AML-193 (cell line): ENCODE results near the gene LELP1.
"Not testable (repeated sequence)": the region's sequence is repeated elsewhere in the genome, so short reads cannot be mapped to it uniquely, and the experiment has no call there.

Source experiments
- DNase-seq, 2 experiments: peaks; one replicate each; lab custom pipeline; 2025; lab: John Stamatoyannopoulos, UW

The LELP1 gene

DNA sequence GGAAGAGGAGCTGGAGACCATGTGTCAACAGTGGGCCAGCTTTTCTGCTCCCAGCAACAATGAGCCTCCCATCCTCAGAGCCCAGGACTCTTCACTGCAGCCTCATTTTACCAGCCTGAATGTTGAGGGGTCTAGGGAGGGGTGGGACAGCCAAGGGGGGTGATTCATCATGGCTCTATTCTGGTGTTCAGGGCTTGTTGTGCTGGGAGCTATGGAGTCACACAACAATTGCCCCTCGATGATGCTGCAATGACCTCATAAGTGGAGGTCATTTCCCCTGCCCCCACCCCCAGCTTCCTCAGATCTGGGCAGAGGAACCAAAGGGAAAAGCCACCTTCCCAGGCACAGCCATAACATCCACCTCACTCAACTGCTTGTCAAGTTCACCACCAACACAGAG lies at the start of gene LELP1:
LELP1 (plus strand) TSS at position 301 of the 400 bp plus-strand sequence. CDS start 1,278 bp downstream, outside the sequence.
- no peak for DNase-seq

- no peak for DNase-seq
These were observed 47.7 kb upstream of the LELP1 start for GRCh38 chr1:153155541-153155940.

DNA sequence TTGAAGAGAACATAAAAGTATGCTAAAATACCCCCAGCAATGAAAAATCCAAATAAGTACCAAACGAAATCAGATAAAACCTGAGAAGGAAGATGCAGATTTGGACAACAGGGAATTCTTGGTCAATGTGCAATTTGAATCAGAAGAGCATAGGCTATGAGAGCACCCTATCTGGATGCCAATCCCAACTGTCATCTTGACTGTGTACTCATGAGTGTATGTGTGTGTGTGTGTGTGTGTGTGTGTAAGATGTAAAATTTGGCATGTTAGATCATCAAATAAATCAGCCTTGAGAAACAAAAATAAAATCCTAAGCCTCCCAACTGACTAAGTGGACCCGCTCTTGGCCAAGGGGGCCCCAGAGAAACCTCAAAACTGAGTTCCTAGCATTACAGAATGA lies 34.5 kb upstream of the LELP1 start:
- no peak for DNase-seq

DNA sequence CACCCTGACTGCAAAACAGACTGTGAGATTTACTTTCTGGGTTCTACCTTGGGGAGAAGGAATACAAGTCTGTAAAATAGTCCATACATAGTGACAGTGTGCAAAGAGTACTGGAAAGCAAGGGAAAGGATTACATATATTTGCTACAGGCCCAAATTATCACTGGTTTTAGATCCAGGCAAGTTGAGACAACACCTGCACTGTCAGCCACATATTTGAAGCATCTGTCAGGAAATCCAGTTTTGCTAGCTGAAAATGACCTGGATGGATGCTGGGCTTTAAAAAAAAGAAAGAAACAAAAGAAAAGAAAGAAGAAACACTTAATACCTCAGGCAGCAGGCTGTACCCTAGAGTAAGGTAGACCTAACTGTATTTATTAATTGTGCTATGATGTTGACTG lies 28.6 kb upstream of the LELP1 start:
- DNase-seq: no peak

DNA sequence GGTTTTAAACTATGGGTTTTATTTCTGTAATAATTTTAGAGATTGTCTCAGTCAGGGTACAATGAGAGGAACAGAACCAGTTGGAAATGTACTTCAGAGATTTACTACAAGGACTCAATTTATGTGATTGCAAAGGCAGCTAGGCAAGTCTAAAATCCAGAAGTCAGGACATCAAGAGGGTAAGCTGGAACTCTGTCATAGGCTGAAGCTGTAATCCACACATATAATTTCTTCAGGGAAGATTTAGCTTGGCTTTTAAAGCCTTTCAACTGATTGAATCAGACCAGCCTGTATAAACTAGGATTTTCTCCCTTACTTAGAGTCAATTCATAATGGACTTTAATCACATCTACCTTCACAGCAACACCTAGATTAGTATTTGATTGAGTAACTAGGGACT lies 24.3 kb upstream of the LELP1 start:
- DNase-seq: no peak

DNA sequence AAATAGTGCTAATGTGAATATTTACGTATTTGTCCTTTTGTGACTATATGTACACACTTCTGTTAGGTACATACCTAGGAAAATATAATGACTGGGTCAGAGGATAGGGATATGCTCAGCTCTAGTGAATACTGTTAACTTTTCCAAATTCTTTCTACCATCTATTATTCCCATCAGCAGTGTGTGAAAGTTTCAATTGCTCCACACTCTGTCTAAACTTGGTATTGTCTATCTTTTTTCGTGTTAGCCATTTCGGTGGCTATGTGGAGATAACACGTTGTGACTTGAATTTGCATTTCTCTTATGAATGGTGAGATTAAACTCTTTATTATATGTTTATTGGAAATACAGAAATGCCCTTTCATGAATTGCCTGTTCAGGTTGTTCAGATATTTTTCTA lies 22.7 kb upstream of the LELP1 start:
- DNase-seq: no peak

- not testable (repeated sequence) for DNase-seq
These were observed 14.9 kb upstream of the LELP1 start for GRCh38 chr1:153188301-153188700.

DNA sequence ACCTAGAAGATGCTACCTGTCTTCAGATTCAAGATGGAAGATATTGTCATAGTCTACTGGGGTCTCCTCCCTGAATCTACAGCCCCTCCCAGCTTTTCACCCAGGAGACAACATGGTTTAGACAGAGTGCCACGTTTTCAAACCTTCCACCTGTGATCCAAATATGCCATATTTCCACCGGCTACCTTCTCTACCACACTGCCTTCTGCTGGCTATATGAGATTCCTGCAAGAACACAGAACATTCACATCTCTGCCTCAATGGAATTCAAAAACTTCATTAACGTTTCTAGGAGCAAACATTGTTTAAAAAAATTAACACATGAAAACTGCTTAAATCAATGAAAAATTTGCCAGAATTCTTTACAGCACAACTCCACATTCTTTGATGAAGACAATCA lies 12.9 kb upstream of the LELP1 start:
- no peak for DNase-seq

DNA sequence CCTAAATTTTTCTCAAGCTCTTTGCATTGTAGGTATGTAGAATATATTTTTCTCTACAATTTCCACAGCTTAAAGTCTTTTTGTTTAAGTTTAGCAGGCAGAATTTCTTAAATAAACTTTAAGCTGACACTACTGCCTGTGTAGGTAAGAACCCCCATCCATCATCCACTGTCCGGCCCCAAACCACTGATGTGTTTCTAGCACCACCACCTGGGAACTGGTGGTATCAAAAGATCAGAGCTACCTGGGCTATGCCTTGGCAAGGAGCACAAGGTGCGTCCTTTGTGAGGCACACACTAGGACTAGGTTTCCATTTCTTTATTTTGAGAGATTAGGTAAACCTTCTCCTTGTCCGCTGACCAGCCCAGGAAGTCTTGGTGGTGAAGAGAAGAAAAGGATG lies 10.5 kb upstream of the LELP1 start:
- no peak for DNase-seq

DNA sequence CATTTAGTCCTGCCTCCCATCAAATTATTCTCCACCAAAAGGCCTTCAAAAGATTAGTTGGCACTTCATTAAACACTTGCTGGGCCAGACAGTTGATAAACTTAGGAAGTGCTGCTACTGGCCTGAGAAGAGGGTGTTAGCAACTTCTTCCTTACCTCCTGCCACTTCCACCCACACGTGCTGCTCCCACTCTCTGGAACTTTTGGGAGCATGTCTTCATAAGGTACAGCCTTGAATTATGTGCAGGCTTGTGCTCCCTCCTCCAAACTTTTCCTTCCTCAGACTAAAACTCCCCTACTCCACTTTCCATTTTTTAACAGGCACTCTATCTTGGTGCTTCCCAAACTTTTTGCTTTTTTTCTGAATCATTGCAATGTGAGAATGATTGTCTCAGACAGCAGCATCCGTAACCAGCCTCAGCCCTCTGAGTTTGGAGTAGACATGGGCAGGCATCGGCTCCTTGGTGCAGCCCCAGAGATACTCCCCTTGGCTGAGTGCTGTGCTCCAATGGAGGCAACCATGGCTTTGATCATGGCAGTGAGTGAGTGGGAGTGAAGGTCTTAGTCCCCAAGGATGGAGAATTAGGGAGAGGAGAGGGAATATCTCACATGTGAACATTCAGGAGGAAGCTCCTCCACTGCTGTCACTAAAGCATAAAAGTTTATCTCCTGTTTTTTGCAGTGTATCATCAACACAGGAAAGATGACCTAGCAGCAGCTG lies 8.7 kb upstream of the LELP1 start:
- no peak for DNase-seq

- DNase-seq: no peak
These were observed 8.0 kb upstream of the LELP1 start for GRCh38 chr1:153195216-153195615.

GRCh38 chr1:153202006-153202405 lies 1.2 kb upstream of the LELP1 start:
- no peak for DNase-seq

DNA sequence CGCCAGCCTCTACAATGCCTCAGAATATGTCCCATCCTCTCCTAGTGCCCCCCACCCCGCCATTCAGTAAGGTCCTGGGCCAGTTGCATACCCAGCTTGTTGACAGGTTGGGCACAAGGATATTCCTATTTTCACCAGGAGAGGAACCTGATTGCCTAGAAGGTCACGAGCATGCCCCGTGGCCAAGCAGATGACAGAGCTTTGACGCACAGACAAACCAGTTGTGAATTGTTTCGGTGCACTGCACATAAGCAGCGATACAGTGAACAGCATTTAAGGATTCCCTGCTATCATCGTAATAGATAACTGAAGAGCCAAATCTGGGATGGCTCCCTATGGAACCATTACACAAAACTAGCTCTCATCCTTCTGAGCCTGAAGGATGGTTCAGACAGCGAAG lies 3.4 kb downstream of the LELP1 start:
- no peak for DNase-seq

DNA sequence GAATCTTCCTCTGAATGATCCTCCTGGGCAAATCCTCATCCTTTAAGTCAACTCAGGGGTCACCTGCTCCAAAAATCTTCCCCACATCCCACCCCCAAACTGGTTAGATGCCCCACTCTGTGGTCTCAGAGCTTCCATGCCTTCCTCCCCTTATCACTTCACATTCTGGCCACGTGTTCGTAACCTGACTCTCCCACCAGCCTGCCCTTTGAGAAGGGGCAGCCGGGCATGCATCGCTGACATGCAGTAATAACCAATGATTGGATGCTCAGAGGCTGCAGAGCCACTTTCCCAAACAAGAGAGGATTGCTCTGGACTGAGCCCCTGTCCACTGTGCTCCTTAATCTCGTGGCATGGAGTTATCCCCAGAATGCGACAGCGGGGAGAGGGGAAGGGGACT lies 7.0 kb downstream of the LELP1 start:
- DNase-seq: no peak

DNA sequence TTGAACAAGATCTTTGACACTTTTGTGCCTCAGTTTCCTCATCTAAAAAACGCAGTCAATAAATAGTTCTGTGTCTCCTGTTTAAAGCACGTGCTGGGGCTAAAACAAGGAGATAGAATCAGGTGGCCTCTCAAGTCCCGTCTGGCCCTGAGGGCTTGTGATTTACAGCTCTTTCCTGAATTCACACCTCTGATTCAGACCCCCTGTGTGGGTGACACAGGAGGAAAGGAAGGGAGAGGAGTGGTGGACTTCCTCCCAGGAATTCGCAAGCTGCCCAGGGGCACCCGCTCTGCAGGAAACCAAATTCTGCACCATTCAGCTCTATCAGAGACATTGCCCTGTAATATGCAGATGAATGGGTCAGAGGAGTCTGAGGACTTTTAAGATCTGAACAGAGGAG lies 9.0 kb downstream of the LELP1 start:
- DNase-seq: no peak

DNA sequence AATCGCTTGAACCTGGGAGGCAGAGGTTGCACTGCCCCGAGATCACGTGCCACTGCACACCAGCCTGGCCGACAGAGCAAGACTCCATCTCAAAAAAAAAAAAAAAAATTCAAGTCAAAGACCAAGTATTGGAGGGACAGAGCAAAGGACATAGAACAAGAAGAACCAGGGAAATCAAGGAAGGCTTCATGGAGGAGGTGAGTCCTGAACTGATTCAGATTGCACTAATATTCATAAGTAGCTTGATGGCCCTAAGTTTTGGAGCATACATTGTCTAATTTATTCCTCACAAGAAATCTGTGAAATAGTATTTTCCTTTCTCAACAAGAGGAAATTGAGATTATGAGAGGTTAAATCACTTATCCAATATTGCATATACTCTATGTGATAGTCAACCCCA lies 10.3 kb downstream of the LELP1 start:
- no peak for DNase-seq

DNA sequence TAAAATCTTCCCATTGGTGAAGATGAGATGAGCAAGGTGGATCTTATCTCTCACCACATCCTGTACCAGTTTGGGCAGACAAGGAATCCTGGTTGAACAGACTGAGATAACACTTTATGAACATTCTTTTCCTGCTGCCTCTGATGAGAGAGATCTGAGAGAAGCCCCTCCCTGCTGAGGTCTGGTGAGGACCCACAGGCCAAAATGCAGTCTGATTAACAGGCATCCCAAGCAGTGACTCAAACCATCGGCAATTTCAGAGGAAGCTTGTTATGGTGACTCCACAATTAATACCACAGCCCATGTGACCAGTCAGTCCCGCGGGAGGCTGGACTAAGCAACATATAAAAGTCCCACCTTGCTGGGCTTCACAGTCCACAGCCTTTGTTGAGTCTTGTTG lies 14.0 kb downstream of the LELP1 start, which contains the start of gene PRR9:
PRR9 (plus strand) TSS at position 373 of the 400 bp plus-strand sequence. CDS start 561 bp downstream, outside the sequence.
- DNase-seq: no peak

DNA sequence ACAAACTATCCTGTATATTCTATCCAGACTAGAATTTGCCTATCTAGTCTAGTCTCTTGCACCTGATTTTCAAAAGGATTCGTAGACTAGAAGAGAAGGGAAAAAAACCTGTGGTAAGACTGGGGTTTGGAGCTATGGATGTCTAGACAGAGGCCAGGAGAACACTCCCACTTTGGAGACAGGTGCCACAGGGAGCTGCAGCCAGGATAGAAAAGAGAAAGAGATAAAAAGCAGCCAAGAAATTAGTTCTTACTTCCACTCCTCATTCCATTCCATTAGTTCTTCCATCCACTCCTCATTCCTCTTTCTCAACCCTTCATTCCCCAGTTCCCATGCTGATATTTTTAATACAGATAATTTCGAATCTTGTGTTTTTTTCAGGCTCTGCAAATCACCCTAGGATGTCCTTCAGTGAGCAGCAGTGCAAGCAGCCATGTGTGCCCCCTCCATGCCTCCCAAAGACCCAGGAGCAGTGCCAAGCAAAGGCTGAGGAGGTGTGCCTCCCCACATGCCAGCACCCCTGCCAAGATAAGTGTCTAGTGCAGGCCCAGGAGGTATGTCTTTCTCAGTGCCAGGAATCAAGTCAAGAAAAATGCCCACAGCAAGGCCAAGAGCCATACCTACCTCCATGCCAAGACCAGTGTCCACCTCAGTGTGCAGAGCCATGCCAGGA lies 14.7 kb downstream of the LELP1 start:
- no peak for DNase-seq

DNA sequence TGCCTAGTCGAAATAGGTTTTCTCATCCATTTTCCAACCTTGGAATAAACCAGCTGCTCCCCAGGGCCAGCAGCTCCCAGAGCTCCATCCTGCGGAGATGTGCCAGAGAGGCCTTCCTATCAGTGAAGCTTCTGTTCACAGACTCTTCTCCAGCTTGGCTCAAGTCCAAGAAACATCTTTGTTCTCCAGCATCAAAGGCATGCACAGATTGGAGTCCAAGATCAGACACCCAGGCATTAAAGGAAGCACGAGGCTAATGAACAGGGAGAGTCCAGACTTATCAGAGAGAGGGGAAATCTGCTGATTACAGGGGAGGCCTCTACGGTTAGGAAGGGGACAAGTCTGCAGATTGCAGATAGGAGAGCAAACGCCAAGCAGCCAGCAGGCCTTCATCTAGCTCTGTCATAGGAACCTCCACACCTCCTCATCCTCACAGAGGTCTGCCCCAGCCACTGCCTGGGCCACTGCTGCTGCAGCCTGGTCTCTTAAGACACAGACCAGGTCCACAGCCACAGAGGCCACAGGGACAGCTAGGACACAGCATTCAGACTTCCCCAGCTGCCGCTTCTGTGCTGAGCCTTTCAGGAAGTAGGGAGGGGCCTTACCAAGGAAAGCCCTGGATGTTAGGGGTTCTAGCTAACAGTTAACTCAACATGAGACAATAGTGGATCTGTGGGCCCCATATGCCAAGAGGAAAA lies 17.5 kb downstream of the LELP1 start:
- no peak for DNase-seq

DNA sequence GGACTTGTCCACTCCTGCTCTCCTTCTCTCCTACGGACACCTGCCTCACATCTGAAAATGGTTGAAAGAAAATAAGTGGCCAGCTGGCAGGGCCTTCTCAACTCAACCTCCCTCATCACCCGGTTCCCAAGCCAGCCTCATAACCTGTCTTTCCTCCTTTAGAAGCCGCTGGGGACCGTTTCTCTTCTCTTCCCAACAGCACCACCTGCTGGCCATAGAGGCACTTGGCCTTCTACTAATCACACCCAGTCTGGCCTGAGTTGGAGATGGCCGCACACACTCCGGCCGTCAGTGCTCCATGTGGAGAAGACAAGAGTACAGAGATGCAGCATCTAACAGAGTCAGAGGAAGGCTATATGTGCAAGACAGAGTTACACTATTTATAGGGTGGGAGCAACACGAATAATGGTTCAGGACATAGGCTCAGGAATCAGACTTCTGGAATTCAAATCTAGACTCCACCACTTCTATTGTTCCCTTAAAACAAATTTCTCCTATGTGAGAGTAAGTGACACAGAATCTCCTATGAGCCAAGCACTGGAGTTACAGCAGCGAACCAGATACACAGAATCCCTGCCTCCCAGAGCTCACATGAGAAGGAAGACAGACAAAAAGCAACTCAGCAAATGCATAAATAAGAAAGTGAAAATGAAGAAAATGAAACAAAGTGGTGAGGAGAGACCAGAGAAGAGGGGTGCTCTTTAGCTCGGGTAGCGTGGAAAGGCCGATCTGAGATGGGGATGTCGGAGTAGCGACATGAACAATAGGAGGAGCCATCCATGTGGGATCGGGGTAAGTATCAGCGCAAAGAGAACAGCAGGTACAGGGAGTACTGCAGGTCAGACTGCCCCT lies 20.0 kb downstream of the LELP1 start:
- peak; percentile 2 to 19 for DNase-seq

- DNase-seq: no peak
These were observed 24.6 kb downstream of the LELP1 start for GRCh38 chr1:153227810-153228209.

GRCh38 chr1:153228491-153228890 lies 25.3 kb downstream of the LELP1 start:
- DNase-seq: no peak
